Measurements from ENCODE around the gene GTF2F1. TPM values are rescaled to one million over a fixed set of nuclear protein-coding genes. Genes with fewer than 3 reads are reported as not detected.

Gene GTF2F1
- total and polyA plus RNA-seq, 4 donors: 7.4 to 24.4 (median 16.8) TPM

- H3K27me3 ChIP-seq (ENCODE audit: control insufficient read depth in 4 of 4, insufficient read depth in 4 of 4, low read length in 3 of 4): no peaks in the 10 kb centered on the region
- peaks cover 2 to 14% (median 4%) of the 10 kb centered on the region in 4 donors for H3K4me1 ChIP-seq (ENCODE audit: control insufficient read depth in 4 of 4, insufficient read depth in 4 of 4, low read length in 3 of 4)
- no peak overlapping the region for H3K9ac ChIP-seq (ENCODE audit: low read depth in 1 of 2, low read length in 2 of 2)
- DNase-seq (ENCODE audit: low spot score): no peak
- WGBS: 90% methylated on average over 19 of the region's 19 CpGs
- no peak overlapping the region for H3K27ac ChIP-seq (ENCODE audit: low read depth in 1 of 2, low read length in 2 of 2)
- no peak overlapping the region for H3K4me3 ChIP-seq (ENCODE audit: low read depth in 1 of 3, low read length in 3 of 3)
- H3K9me3 ChIP-seq (ENCODE audit: control insufficient read depth in 4 of 4, low read length in 3 of 4): no peaks in the 10 kb centered on the region
- no peak for TF ChIP-seq SP1 (IDR thresholded peaks at IDR 0.05)
- no peak for TF ChIP-seq REST (IDR thresholded peaks at IDR 0.05)
- no peak for TF ChIP-seq FOXA1 (IDR thresholded peaks at IDR 0.05)
- no peak for TF ChIP-seq RAD21 (IDR thresholded peaks at IDR 0.05)
- no peak for TF ChIP-seq ATF3 (IDR thresholded peaks at IDR 0.05)
- no peak for TF ChIP-seq FOXA2 (IDR thresholded peaks at IDR 0.05)
- peaks cover 13 to 25% (median 19%) of the 10 kb centered on the region in 4 donors for H3K36me3 ChIP-seq (ENCODE audit: control insufficient read depth in 4 of 4, insufficient read depth in 3 of 4, low read depth in 1 of 4, low read length in 3 of 4)
Measured at GRCh38 chr19:6376512-6377190, 16.3 kb downstream of the GTF2F1 start.

- DNase-seq (ENCODE audit: low spot score): no peak
- 91% methylated on average over 25 of the region's 25 CpGs for WGBS
Measured at GRCh38 chr19:6375411-6376010, 17.5 kb downstream of the GTF2F1 start, which contains the start of gene PSPN. PSPN (minus strand) TSS chr19:6375933; CDS start chr19:6375849, 84 bp downstream.

More at GRCh38 chr19:6375411-6376010, 17.5 kb downstream of the GTF2F1 start, which contains the start of gene PSPN:
- H3K27me3 ChIP-seq (ENCODE audit: control insufficient read depth in 4 of 4, insufficient read depth in 4 of 4, low read length in 3 of 4): no peaks in the 10 kb centered on the region
- H3K27ac ChIP-seq (ENCODE audit: low read depth in 1 of 2, low read length in 2 of 2): no peak within 1 kb of the TSS
- peaks cover 2 to 14% (median 4%) of the 10 kb centered on the region in 4 donors for H3K4me1 ChIP-seq (ENCODE audit: control insufficient read depth in 4 of 4, insufficient read depth in 4 of 4, low read length in 3 of 4)
- no peaks in the 10 kb centered on the region for H3K9me3 ChIP-seq (ENCODE audit: control insufficient read depth in 4 of 4, low read length in 3 of 4)
- no peak within 1 kb of the TSS for H3K9ac ChIP-seq (ENCODE audit: low read depth in 1 of 2, low read length in 2 of 2)
- TF ChIP-seq SP1 (IDR thresholded peaks at IDR 0.05) (no peak), RXRA (IDR thresholded peaks at IDR 0.05) (no peak), FOXA2 (IDR thresholded peaks at IDR 0.05) (no peak), YY1 (IDR thresholded peaks at IDR 0.05) (no peak), REST (IDR thresholded peaks at IDR 0.05) (no peak), HNF4A (conservative IDR thresholded peaks at IDR 0.05) (no peak), CTCF (IDR thresholded peaks at IDR 0.05; ENCODE audit: low read depth, low read length, missing input control) (no peak), ZBTB33 (IDR thresholded peaks at IDR 0.05) (no peak), ATF3 (IDR thresholded peaks at IDR 0.05) (no peak), EGR1 (IDR thresholded peaks at IDR 0.05; ENCODE audit: low read depth in 2 of 2) (no peak), GABPA (IDR thresholded peaks at IDR 0.05 in 1 of 2, conservative IDR thresholded peaks at IDR 0.05 in 1 of 2) (no peak), TAF1 (conservative IDR thresholded peaks at IDR 0.05) (no peak), JUND (IDR thresholded peaks at IDR 0.05) (no peak), FOXA1 (IDR thresholded peaks at IDR 0.05) (no peak), RAD21 (IDR thresholded peaks at IDR 0.05) (no peak), NR2F2 (IDR thresholded peaks at IDR 0.05) (no peak), MAX (IDR thresholded peaks at IDR 0.05) (no peak), HNF4G (IDR thresholded peaks at IDR 0.05) (no peak)
- peaks cover 11 to 17% (median 15%) of the 10 kb centered on the region in 4 donors for H3K36me3 ChIP-seq (ENCODE audit: control insufficient read depth in 4 of 4, insufficient read depth in 3 of 4, low read depth in 1 of 4, low read length in 3 of 4)
- no peak within 1 kb of the TSS for H3K4me3 ChIP-seq (ENCODE audit: low read depth in 1 of 3, low read length in 3 of 3)

Data from liver (tissue), 9 donors.